NCI-H2227 (cell line): ENCODE data around the gene PSMA4.
"Not testable (repeated sequence)": the region's sequence is repeated elsewhere in the genome, so short reads cannot be mapped to it uniquely, and the experiment has no call there.

Experiments
- DNase-seq: peaks from one replicate; lab custom pipeline; 2025; ENCODE audit not compliant: unreplicated experiment; lab: John Stamatoyannopoulos, UW

PSMA4 gene

GRCh38 chr15:78540141-78540870 is at the start of gene PSMA4:
Gene PSMA4, plus strand, starts transcription at chr15:78540444. Its CDS starts 1,484 bp downstream, at chr15:78541928.
- DNase-seq, result peak; percentile 92

DNA sequence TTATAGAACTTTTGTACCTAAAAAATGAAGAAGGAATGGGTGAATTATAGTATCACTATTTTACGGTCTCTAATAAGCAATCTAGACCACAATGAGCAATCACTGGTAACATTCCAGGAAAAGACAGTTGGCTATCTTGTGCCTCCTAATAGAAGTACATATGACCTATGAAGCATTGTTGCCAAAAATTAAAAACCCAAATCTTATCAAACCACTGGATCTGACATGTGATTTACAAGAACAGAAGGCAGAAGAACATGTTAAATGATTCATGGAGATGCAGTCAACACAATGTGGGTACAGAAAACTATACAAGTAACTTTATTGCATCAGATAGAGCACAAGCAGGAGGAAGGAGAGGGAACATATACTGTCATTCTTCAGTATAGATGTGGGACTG is 47.4 kb upstream of the PSMA4 start:
- no peak for DNase-seq

DNA sequence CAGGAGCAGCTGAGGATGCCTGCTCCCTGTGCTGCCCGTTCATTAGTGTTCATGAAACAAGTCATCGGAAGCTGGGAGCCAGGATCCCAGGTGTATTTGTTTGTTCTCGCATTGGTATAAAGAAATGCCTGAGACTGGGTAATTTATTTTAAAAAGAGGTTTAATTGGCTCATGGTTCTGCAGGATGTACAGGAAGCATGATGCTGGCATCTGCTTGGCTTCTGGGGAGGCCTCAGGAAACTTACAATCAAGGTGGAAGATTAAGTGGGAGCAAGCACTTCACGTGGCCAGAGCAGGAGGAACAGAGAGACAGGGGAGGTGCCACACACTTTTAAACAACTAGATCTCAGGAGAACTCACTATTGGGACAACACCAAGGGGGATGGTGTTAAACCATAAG is 38.4 kb upstream of the PSMA4 start:
- DNase-seq, result no peak

DNA sequence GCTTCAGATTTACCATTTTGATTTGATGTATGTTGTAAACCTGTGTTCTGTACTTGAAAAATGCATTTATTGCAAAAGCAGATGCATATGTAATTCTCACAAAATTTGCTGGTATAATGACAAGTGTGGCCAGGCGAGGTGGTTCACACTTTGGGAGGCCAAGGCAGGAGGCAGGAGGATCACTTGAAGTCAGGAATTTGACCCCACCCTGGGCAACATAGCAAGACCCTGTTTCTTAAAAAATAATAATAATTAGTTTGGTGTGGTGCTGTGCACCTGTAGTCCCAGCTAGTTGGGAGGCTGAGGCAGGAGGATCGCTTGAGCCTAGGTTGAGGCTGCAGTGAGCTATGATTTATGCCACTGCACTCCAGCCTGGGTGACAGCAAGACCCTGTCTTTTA is 37.6 kb upstream of the PSMA4 start:
- no peak for DNase-seq

- DNase-seq, result peak; percentile 95
Observed at GRCh38 chr15:78506971-78507830, 33.0 kb upstream of the PSMA4 start, which contains the start of gene HYKK. Gene HYKK, plus strand, starts transcription at chr15:78507577. Its CDS starts 5,512 bp downstream, at chr15:78513089.

GRCh38 chr15:78507831-78508160 is 32.4 kb upstream of the PSMA4 start:
- DNase-seq, result no peak

- DNase-seq, result no peak
Observed at GRCh38 chr15:78508272-78508671, 32.0 kb upstream of the PSMA4 start.

- DNase-seq, result no peak
Observed at GRCh38 chr15:78509726-78510312, 30.4 kb upstream of the PSMA4 start.

DNA sequence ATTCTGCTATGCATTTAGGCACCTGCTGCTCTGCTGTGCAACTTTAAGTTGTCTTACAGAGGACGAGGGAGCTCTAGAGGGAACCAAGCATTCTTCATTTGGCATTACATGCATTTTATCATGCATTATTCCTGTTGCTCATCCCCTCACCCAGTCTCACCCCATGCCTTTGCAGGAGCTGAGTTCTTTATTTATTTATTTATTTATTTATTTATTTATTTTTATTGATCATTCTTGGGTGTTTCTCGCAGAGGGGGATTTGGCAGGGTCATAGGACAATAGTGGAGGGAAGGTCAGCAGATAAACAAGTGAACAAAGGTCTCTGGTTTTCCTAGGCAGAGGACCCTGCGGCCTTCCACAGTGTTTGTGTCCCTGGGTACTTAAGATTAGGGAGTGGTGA is 20.2 kb upstream of the PSMA4 start:
- not testable (repeated sequence) for DNase-seq

- no peak for DNase-seq
Observed at GRCh38 chr15:78524230-78524629, 16.0 kb upstream of the PSMA4 start.

- DNase-seq, result no peak
Observed at GRCh38 chr15:78527325-78527724, 12.9 kb upstream of the PSMA4 start.

GRCh38 chr15:78533331-78533730 is 6.9 kb upstream of the PSMA4 start:
- peak; percentile 1 for DNase-seq

- no peak for DNase-seq
Observed at GRCh38 chr15:78536134-78536533, 4.1 kb upstream of the PSMA4 start.

DNA sequence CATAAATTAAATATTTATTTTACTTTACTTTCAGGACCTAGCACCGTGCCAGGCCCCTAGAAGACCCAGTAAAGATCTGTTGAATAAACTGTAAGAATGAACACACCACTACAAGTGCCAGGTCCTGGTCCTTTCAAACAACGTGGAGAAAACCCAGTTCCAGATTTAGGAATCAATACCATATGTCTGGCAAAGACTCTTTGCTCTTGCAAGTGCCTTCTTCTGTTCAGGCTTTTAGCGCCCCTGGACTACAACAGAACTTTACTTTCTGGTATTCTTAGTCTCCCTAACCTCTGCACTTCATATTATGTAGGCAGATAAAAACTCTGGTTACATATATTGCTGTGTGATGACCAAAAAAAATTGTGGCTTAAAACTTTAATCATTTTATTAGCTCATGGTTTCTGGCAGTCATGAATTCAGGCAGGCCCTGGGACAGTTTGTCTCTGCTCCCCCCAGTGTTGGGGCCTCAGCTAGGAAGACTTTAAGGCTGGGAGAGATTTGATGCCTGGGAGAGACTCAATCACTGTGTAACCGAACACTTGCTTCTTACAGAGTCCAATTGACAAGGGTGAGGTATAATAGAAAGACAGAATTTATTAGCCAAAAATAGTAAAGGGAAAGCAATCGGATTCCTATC is 2.9 kb upstream of the PSMA4 start:
- DNase-seq, result no peak

GRCh38 chr15:78538358-78538757 is 1.9 kb upstream of the PSMA4 start:
- DNase-seq, result no peak

GRCh38 chr15:78539464-78540140 is 642 bp upstream of the PSMA4 start:
- DNase-seq, result not testable (repeated sequence)

DNA sequence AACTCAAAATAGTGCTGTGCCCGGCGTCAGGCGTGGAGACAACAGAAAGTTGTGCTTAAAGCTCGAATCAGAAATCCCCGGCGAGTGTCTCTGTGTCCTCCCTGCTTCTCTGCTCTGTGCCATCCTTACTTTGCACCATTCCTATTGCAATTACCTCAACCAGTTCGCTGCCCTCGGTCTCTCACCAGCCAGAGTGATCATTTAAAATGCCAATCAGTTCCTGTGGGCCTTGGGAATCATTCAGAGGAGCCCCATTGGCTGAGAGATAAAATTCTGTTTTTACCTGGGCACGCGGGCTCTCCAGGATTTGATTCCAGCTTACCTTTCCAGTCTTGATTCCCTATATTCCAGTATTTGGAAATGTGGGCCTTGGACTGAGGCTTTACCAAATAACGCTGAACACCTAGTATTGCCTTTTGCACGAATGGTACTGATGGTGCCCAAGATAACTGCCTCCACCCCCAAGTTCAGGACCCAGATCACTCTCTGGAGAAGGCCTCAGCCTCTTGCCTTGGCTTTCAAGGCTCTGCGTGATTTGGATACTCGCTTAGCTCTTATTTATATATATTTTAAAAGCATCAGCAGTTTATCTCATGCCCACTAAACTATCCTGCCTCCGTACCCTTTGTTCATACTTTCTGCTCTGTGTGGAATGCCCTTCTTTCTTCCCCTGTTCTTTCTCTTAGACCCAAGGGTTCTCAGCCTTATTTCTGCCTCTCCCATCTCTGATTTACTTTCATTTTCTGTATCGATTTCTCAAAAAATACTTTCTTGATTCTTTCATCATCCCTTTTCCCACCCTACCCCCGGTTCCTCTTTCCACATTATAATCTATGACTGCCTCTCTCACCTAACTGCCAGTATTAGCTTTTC is 863 bp downstream of the PSMA4 start:
- DNase-seq, result no peak

GRCh38 chr15:78541744-78542034 is 1.4 kb downstream of the PSMA4 start:
- no peak for DNase-seq

GRCh38 chr15:78542647-78543046 is 2.4 kb downstream of the PSMA4 start:
- no peak for DNase-seq

GRCh38 chr15:78550194-78550593 is 9.9 kb downstream of the PSMA4 start:
- no peak for DNase-seq
